ENCODE data around the gene LRMDA. TPM values are rescaled to one million over a fixed set of nuclear protein-coding genes. Genes with fewer than 3 reads are reported as not detected.

Gene LRMDA
- total and polyA plus RNA-seq, 2 donors (not counting 3 experiments of a cell fraction or from before 2014, with no cell fraction given) = 9.7 to 18.0 TPM

- DNase-seq (ENCODE audit: low read depth, low spot score) = no peak
- dilution Hi-C loops (cut with MboI; ENCODE audit: extremely low pct_ligation_motif_present, low sequenced_read_pairs) (no loop called here), intact Hi-C loops (cut with micrococcal nuclease) (loop anchor here (2.0 kb wide), 1 partner anchor 265 kb away; no protein-coding TSS in a partner anchor)
- Histone ChIP-seq H3K4me1 (ENCODE audit: control insufficient read depth, extremely low read depth, insufficient read depth, low read length) (peaks cover 12% of the 10 kb centered on the region), H3K9me3 (replicated peaks; ENCODE audit: control insufficient read depth, insufficient read depth, low read length) (no peaks in the 10 kb centered on the region), H3K27ac (ENCODE audit: insufficient read depth, low read depth, low read length) (no peak overlapping the region), H3K9ac (replicated peaks; ENCODE audit: extremely low read depth, insufficient read depth, low read length) (no peak overlapping the region), H3K36me3 (ENCODE audit: control insufficient read depth in 2 of 2, extremely low read depth in 1 of 2, insufficient read depth in 2 of 2, low read length in 2 of 2) (no peaks in the 10 kb centered on the region), H2AFZ (ENCODE audit: low read depth, low read length) (no peak overlapping the region), H4K20me1 (replicated peaks; ENCODE audit: control insufficient read depth, extremely low read depth, insufficient read depth, low read length) (no peaks in the 10 kb centered on the region), H3K9me1 (replicated peaks; ENCODE audit: control insufficient read depth, extremely low read depth, insufficient read depth, low read length) (no peaks in the 10 kb centered on the region), H3K79me2 (ENCODE audit: control insufficient read depth, insufficient read depth, low read length) (no peaks in the 10 kb centered on the region), H3K4me3 (replicated peaks in 1 of 3; ENCODE audit: insufficient read depth in 1 of 3, low read depth in 1 of 3, low read length in 3 of 3) (no peak overlapping the region), H3K4me2 (ENCODE audit: insufficient read depth, low read length) (no peak overlapping the region), H3K27me3 (ENCODE audit: control insufficient read depth in 2 of 2, insufficient read depth in 2 of 2, low read length in 2 of 2) (no peaks in the 10 kb centered on the region)
- CTCF ChIA-PET = interaction anchor here (0.7 to 4.0 kb wide), 6 partner anchors 11 to 642 kb away, joined by 3 to 70 read pairs (median 16); partner anchors contain the start of gene ZNF503
- no peak for TF ChIP-seq CTCF (IDR thresholded peaks at IDR 0.05; ENCODE audit: extremely low read depth in 1 of 2, insufficient read depth in 1 of 2, low read depth in 1 of 2, low read length in 2 of 2)
- no peak for TF ChIP-seq FOS (IDR thresholded peaks at IDR 0.05; ENCODE audit: borderline replicate concordance, insufficient read depth, low read length)
- TF ChIP-seq POLR2A (IDR thresholded peaks at IDR 0.05; ENCODE audit: low read depth, low read length) = no peak
- no peak for TF ChIP-seq POLR2AphosphoS5 (IDR thresholded peaks at IDR 0.05; ENCODE audit: insufficient read depth, low read depth, low read length)
- TF ChIP-seq EZH2 (IDR thresholded peaks at IDR 0.05; ENCODE audit: borderline replicate concordance, low read depth, low read length, severe bottlenecking) = no peak
- TF ChIP-seq GATA2 (IDR thresholded peaks at IDR 0.05; ENCODE audit: insufficient read depth, insufficient read length, low read depth, low read length) = no peak
- no peak for TF ChIP-seq MAX (IDR thresholded peaks at IDR 0.05; ENCODE audit: insufficient read depth, insufficient read length)
- no peak for TF ChIP-seq JUN (IDR thresholded peaks at IDR 0.05; ENCODE audit: borderline replicate concordance, insufficient read depth, insufficient read length, low read depth)
- TF ChIP-seq MYC (IDR thresholded peaks at IDR 0.05; ENCODE audit: low read depth, low read length) = no peak
- FAIRE-seq = no peak
- POLR2A ChIA-PET = no interaction called here
- BruUV-seq (replicated peaks) = no TSS peak
Observed at GRCh38 chr10:76037531-76038155, 606.2 kb downstream of the LRMDA start.
